ENCODE data around the gene DDI1.
"Not testable (repeated sequence)": the region's sequence is repeated elsewhere in the genome, so short reads cannot be mapped to it uniquely, and the experiment has no call there.

DDI1 gene

DNA sequence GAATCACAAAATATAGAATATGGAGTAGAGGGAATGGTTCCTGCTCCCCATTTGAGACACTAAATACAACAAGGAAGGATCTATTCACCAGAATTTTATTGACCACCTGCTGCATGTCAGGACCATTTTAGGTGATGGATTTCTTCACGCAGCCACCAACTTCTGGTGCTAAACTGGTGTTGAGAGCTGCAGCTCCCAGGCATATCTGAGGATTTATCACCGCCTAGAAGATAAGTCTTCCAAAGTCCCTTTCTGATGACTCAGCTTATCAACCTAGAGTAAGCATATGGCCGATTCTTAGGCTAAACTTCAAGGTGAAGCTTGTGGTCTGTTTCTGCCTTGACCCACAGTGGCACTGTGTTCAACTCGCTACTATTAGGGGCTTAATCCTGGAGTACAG is 6.7 kb downstream of the DDI1 start:
- FAIRE-seq = no peak

DNA sequence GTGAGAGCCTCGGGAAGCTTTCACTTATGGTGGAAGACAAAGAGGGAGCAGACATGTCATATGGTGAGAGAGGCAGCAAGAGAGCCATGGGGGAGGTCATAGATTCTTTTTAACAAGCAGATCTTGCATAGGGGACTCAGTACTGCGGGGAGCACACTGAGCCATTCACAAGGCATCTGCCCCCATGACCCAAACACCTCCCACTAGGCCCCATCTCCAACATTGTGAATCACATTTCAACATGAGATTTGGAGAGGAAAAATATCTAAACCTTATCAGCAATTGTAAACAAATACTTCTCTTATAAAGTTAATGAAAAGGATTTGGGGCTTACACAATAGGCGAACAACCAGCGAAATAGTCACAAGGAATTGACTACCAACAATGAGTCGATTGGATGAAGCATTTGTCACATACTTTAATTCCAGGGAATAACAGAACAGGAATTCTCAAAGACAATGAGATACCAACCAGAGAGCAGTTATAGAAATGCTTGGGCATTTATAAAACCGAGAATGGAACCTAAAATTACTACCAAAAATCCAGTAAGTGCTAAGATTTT is 7.3 kb downstream of the DDI1 start:
- FAIRE-seq = no peak

DNA sequence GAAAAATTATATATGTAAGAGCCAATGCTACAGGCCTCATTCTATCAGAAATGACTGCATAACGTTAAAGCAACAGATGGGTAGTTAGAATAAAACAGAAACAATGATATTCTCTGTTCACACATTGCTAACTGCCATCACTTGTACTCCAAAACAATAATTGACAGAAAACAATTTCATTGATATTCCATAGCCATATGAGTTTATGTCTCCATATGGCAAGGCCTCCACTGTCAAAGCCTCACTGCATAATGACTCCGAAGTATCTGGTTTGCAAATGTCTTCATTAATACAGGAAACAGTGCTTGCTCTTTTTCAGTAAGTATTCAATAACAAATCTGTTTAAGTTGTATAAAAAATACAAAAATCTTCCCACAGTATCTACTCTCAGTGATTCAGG is 9.9 kb downstream of the DDI1 start:
- FAIRE-seq = no peak

DNA sequence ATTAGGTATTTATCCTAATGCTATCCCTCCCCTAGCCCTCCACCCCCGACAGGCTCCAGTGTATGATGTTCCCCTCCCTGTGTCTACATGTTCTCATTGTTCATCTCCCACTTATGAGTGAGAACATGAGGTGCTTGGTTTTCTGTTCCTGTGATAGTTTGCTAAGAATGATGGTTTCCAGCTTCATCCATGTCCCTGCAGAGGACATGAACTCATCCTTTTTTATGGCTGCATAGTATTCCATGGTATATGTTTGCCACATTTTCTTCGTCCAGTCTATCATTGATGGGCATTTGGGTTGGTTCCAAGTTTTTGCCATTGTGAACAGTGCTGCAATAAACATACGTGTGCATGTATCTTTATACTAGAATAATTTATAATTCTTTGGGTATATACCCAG is 10.4 kb downstream of the DDI1 start:
- not testable (repeated sequence) for FAIRE-seq

DNA sequence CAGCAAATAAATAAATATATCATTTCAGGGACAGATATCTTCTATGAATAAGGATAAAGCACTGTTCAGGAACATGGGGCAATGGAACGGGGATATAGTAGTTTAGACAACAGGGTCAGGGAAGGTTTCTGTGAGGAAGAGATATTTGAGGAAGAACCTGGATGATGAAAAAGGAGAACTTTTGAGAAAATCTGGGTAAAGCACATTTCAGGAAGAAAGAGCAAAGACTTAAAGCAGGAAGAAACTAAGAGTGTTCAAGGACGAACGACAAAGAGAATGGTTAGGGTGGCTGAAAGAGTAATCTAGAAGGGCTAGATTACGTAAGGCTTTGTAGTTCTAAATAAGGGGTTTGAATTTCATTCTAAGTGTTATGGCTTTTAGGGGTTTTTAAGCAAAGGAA is 12.7 kb downstream of the DDI1 start:
- no peak for FAIRE-seq

DNA sequence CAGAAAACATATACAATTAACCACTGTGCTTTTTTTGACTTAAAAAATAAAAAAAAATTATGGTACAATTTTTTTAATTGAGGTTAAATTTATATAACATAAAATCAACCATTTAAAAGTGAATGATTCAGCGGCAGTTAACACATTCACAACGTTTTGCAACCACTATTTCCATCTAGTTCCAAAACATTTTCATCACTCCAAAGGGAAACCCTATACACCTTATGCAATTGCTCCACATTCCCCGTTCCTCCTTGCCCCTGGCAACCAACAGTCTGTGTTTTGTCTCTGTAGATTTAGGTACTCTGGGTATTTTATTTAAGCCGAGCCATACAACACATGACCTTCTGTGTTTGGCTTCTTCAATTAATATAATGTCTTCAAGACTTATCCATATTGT is 15.3 kb downstream of the DDI1 start:
- FAIRE-seq = no peak

DNA sequence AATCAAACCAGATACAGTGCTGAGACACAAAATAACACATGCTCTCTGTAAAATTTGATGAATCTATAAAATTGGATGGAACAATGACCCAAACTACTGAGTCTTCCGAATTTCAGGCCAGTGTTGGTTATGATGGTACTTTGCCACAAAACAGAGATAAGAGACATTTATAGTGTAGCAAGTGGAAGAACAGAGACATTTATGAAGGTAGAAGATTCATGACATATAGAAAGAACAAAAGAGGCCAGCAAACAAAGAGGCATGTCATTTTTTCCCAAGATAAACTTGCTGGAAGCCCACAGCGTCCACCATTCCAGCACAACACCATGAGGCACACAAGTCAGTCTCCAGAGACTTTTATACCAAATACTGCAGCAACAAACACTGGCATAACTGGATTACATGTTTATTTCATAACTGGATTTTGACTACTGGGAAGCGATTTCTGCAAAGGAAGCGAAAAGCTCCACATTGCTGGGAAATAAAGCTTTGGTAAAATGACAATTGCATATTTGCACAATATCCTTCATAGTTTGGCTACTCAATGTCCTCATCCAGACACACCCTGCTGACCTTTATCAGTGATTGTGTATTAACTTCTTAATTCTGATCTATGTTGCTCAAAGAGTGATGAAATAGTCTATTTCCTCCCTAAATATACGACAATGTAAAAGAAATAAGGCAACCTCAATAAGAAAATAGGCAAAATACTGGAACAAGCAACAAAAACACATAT is 17.5 kb downstream of the DDI1 start:
- FAIRE-seq = no peak

DNA sequence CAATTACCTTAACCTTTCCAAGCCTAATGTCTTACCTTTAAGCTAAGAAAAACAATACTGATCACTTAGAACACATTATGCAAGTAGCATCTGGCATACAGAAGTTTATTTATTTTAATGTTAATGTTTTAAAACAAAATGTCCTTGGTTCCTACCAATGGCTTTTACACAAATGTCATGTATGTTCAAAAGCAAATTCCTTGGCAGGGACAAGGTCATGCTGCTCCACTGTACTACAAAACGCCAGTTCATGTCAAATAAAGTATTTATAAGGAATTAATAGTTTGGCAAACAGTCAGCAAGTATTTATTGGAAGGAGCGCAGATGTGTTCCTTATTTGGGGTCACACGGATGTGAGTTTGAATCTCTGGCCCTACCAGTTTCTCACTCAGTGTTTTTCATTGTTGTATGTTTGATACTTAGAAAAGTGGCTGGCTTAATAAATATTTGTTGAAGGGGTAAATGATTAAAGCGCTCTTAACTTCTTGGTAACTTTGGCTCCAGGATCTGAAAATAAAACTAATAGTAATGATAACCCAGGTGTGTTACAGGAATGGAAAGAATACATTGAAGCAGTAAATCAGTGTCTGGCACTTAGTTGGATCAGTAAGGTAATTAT is 18.6 kb downstream of the DDI1 start:
- no peak for FAIRE-seq

DNA sequence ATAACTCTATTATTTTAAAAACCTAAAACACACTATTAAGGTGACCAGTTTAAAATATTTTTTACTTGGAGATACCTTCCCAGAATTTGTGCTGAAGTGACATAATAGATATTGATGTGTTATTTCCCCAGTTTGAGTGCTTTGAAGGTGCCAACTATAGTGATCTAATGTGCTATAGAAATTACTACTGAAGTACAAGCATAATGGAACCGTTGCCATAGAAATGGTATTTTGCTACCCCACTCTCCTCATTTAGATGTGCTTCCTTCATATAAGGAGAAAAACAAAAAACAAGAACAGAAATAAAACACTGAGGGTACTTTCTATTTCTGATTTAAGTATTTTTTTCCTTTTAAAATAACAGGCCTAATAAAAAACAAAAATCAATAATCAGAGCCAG is 19.2 kb downstream of the DDI1 start:
- FAIRE-seq = no peak

DNA sequence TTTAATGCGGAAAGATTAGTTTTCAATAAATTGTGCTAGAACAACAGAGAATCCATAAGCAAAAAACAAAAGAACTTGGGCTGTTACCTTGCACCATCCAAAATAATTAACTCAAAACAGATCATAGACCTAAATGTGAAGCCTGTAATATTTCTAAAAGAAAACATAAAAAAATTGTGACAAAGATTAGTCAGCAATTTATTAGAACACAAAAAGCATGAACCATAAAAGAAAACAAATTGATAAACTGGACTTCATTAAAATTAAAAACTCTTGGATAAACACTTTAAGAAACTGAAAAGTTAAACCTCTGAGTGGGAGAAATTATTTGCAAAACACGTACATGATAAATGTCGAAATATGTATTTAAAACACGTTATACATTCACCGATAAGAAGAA is 21.5 kb downstream of the DDI1 start:
- no peak for FAIRE-seq

DNA sequence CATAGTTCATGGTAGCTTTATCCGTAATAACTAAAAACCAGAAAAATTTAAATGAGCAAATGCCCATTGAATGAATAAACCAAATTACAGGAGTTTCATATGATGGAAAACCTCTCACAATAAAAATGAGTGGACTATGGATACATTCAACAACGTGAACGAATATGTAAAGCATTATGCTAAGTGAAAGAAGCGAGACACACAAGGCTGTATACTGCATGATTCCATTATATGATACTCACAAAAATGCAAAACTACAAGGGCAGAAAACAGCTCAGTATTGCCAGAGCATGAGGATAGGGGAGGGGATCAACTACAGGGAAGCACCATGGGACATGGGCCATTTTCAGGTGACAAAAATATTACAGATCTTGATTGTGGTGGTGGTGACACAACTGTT is 22.2 kb downstream of the DDI1 start:
- FAIRE-seq = no peak

DNA sequence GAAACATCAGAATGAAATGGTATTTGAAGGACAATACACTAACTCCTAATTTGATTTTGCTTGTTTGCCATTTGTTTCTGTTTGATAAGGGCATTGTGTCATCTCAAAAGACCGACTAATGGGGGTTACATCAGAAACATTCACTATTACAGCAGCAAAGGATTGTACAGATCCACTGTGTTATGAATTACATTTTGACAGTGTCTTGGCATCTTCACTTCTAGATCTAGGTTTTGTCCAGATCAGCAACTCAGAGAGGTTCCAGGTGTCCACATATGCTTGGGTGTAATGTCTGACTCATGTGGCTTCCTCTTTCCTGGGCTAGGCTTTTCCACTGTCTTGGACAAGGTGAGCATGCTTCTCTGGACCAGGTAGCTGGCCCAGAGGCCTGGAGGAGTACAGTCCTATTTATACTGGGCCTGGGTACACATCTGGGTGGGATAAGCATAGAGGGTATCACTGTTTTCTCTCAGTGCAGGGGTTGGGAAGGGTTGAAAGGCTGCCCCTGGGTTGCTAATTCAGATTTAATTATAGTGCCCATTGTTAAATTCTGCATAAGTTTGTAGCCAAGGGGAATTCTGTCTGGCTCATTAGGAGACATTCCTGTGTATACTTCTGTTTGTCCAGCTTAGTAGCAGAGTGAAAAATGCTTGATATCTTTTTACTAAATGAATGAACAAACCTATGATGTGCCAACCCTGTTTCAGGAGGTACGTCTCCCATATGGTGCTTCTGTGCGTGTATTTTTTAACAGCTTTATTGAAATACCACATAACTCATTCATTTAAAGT is 23.8 kb downstream of the DDI1 start:
- FAIRE-seq = no peak

DNA sequence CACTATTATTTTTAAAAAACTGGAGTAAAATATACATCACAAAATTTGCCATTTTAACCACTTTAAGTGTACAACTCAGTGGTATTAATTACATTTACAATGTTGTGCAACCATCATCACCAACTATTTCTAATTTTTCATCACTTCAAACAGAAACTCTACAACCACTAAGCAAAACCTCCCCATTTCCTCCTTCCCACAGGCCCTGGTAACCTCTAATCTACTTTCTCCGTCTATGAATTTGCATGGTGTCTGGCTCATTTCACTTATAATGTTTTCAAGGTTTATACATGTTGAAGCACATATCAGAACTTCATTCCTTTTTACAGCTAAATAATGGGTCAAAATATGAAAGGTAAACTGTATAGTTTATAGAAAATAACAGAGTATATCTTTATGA is 24.4 kb downstream of the DDI1 start:
- FAIRE-seq = no peak

DNA sequence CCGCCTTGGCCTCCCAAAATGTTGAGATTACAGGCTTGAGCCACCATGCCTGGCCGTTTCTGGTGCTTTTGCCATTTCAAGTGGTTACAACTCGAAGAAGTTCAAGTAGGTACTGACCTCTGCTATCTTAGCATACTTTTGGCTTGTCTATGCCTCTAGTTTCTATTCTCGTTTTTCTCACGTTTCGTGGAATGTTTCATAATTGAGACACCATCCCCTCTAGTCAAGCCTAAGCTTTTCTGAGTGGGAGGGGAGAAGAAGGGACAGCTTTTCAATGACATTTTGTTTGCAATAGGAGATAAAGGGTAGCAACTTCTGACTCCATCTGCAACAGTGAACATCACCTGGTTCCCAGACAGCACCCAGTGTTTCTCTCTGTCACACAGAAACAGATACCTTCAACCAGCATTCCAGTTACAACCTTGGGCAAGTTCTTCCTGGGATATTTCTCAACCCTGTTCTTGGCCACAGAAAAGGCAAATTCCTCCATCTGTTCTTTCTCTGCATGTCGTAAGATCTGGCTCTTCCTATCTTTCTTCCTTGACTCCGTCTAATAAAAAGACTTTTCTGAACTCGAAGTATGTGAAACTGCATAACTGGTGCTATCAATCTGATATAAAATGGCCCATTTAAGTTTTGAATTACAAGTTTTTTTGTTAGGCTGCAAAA is 25.5 kb downstream of the DDI1 start:
- no peak for FAIRE-seq

DNA sequence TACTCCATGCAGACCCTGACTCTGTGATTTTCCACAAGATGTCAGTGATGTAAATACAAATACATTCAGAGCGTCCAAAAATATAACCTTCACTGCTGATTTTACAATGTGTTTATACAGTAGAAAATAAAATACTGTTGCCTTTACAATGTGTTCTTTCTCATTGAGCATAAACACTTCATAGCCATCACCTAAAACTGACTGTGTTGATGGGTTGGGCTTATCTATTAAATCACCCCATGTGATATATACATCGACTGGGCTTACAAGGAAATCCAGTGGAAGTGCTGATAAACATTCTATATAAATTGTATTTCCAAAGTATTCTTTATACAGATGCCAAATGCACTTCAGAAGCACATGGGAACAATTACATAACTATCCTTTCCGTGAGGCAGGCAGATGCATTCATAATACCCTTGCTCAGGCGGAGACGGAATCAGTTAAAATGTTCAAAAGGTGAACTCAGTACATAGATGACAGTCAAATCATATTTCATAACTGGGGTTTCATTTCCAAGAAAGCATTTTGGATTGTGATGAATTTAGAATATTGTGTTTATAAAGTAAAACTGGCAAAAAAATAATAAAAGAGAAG is 27.7 kb downstream of the DDI1 start:
- FAIRE-seq = no peak

DNA sequence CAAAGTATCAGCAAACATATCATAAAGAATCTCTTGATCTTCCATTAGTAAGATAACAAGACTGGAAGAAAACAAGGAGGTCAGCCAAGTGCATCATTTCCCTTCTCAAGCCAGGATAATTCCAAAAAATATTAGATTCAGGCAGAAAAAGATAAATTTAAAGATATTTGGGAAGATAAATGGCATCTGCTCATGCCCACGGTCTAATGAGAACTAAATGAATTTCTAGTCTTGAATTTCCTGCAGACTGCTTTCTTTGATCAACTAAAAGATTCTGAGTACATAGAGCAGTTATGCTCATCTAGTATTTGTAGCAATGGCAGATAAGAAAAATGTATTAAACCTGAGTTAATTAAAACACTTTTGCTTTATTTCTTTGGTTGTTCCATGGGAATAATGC is 31.1 kb downstream of the DDI1 start:
- FAIRE-seq = no peak

DNA sequence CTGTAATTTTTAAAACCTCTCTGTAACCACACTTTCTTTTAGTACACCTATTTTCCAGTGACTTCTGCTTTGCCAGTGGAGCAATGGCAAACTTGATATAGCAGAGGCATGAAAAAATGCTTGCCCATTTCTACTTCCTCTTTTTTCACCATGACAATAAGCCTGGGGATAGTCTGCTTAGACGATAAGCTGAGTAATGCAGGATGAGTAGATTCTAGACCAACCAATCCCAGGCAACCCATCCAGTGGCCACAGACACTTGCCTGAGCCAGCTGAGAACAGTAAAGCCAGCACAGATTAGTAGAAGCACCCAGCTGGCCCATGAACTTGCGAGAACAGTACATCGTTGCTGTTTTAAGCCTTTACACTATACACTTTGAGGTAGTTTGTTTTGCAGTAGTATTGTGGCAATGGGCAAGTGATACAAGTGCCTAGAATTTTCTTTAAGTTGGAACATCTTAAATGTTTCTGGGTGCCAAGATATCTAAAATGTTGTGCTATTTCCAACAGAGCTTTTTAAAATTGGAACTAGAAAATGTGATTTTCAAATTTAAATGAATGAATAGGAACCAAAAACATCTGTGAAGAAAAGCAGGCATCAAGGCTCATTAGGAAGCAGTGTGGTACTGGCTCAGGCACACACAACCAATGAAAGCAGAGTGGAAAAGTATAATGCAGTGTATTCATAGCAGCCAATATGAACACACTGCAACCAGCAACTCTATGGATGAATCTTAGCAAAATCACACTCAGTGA is 37.7 kb downstream of the DDI1 start:
- FAIRE-seq = no peak

DNA sequence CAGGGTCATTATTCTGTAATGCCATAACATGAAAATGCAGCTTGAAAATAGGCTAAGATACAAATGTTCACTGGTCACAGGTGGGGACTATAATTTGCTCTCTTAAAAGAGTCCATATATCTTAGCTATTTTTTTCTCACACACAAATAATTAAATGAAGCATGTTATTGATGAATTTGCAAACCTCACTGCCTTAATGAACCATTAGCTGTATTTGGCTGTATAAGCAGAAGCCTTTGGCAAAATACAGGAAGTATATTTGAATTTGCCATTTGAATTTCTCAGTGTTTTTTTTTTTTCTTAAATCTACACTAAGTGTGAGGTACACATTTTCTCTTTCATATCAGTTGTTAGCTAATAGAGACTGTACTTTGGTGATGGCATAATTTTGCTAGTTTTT is 38.7 kb downstream of the DDI1 start:
- no peak for FAIRE-seq

DNA sequence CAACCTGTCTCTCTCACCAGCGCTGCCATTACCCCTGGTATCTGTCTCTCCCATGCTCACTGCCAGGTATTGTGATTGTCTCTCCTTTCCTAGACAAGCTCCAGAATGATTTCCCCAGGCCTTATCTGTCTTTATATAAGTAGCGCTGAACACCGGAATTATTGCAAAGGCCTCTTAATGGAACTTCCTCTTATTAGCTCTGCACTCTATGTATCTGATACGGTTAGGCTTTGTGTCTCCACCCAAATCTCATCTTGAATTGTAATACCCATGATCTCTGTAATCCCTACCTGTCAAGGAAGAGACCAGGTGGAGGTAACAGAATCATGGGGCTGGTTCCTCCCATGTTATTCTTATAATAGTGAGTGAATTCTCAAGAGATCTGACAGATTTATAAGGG is 39.3 kb downstream of the DDI1 start:
- FAIRE-seq = no peak

DNA sequence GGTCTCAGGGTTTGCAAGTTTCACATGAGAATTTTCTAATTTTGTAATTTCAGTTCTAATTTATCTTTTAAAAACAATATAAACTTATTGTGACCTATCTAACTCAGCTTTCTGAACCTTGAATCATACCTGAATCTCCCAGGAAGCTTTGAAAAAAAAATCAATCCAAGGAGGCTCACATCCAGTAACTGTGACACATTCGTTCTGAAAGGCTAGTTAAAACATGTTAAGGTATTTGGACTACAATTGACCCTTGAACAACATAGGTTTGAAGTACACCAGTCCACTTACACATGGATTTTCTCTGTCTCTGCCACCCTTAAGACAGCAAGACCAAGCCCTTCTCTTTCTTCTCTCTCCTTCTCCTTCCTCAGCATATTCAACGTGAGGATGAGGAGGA is 40.0 kb downstream of the DDI1 start:
- no peak for FAIRE-seq

DNA sequence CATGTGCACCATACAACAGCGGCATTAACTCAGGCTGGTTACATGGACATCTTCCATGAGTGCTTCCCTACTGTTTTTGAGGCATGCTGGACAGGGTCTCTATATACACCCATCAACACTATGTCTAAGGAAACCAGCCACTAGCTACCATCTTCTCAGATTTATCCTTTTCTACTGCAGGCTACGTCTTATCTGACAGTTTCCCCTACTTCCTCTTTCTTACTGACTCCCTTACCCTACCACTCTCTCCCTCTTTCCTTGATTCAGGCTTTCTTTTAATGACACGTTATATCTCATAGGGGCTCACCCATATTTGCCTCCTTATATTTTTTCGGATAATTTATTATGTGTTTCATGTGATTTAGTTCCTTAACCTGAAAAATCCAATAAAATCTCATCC is 41.8 kb downstream of the DDI1 start:
- no peak for FAIRE-seq

DNA sequence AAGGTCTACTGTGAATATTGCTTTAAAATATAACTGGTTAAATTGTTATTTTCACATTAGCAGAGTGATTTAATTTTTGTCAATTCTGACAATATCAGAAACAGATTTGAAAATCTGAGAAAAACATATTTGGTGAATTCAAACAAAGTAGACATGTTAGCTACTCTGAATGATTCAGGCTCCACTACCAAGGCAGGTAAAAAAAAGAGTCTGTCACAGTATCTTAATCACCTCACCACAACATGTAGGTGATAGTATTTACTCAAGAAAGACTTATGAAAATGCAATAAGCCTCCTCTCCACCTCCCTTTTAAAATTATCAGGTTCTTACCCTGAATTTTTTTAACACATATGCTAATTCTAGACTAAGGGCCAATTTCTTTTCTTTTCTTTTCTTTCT is 42.6 kb downstream of the DDI1 start:
- no peak for FAIRE-seq

Measured in A204.1 (cell line).